HepG2 (cell line): ENCODE results near the gene DIABLO. TPM values are rescaled to one million over a fixed set of nuclear protein-coding genes. Genes with fewer than 3 reads are reported as not detected.

ENCODE experiments used
- ATAC-seq: fragments of 200-7000 bp; cut with Tn5 transposase; 3 replicates; pipeline ENCODE4 v1.9.1; 2020; ENCODE audit warnings: mild to moderate bottlenecking, moderate library complexity
- BruUV-seq: library from RNA; stranded (reverse); fragments of 400-500 nt; replicated peaks from 2 replicates; lab custom pipeline; 2021; lab: Mats Ljungman, UMichigan
- CTCF ChIA-PET: fragments of 300-600 bp; formaldehyde crosslinking; extraction: SDS; loops from one replicate; lab custom pipeline; 2021; ENCODE audit warnings: low total read pairs, inconsistent platforms, low intra/inter-chr PET ratio; lab: Yijun Ruan, JAX
- POLR2A ChIA-PET: fragments of 350-600 bp; sonication (Branson Sonifier 250); formaldehyde crosslinking; loops from one replicate; lab custom pipeline; 2020; ENCODE audit warnings: antibody characterized with exemption, inconsistent platforms; lab: Yijun Ruan, JAX
- DNase-seq: peaks from one replicate; pipeline ENCODE4 v3.0.0-alpha.2; 2015; ENCODE audit warnings: low spot score
- FAIRE-seq: peaks from 3 replicates; lab custom pipeline; 2011; peaks lifted over from hg19 to GRCh38; lab: Jason Lieb, UNC
- H2AFZ ChIP-seq: one replicate; pipeline ENCODE4 v1.6.1; 2011; ENCODE audit warnings: low read length, inconsistent platforms
- H3K27ac ChIP-seq: fragments of 300-600 bp; 3 replicates; pipeline ENCODE4 v1.8.0; 2011; ENCODE audit warnings: mixed run types, mild to moderate bottlenecking, mixed read lengths, low read length, inconsistent platforms; ENCODE audit not compliant: insufficient read depth; ENCODE audit errors: extremely low read length
- H3K27me3 ChIP-seq, 2 experiments: fragments of 200-600 bp in 1 of 2; 2 replicates in 1 of 2; 3 replicates in 1 of 2; pipeline versions ENCODE4 v1.6.0 to v1.8.0; 2011; ENCODE audit warnings: low read length in 2 of 2, mild to moderate bottlenecking in 2 of 2, moderate library complexity in 2 of 2, inconsistent platforms in 1 of 2; ENCODE audit not compliant: insufficient read depth in 2 of 2, control insufficient read depth in 1 of 2
- H3K36me3 ChIP-seq, 2 experiments: fragments of 200-600 bp in 1 of 2; replicated peaks in 1 of 2; 2 replicates in 1 of 2; 3 replicates in 1 of 2; pipeline versions ENCODE4 v1.5.1 to v1.8.0; 2011; ENCODE audit warnings: low read length in 2 of 2, inconsistent platforms in 1 of 2; ENCODE audit not compliant: insufficient read depth in 2 of 2, control insufficient read depth in 1 of 2
- H3K4me1 ChIP-seq: 2 replicates; pipeline ENCODE4 v1.5.1; 2012; ENCODE audit warnings: low read length, inconsistent platforms; ENCODE audit not compliant: insufficient read depth
- H3K4me2 ChIP-seq: 2 replicates; pipeline ENCODE4 v1.6.0; 2011; ENCODE audit warnings: low read depth, low read length, inconsistent platforms
- H3K4me3 ChIP-seq, 3 experiments: fragments of 200-600 bp in 1 of 3; sonication (generic), shearing (Covaris generic) in 1 of 3; replicated peaks in 1 of 3; 2 replicates each; pipeline ENCODE4 v1.5.1; 2011 to 2016; ENCODE audit warnings: low read length in 3 of 3, inconsistent platforms in 2 of 3, low read depth in 2 of 3, mild to moderate bottlenecking in 2 of 3, control low read depth in 1 of 3, mixed read lengths in 1 of 3; ENCODE audit not compliant: insufficient read depth in 1 of 3
- H3K79me2 ChIP-seq: one replicate; pipeline ENCODE4 v1.6.1; 2011; ENCODE audit warnings: low read length, inconsistent platforms; ENCODE audit not compliant: insufficient read depth
- H3K9ac ChIP-seq: 2 replicates; pipeline ENCODE4 v1.6.0; 2011; ENCODE audit warnings: mild to moderate bottlenecking, low read depth, low read length, inconsistent platforms; ENCODE audit not compliant: insufficient read depth
- H3K9me3 ChIP-seq: 2 replicates; pipeline ENCODE4 v1.5.1; 2012; ENCODE audit warnings: mild to moderate bottlenecking, low read length
- H4K20me1 ChIP-seq: 2 replicates; pipeline ENCODE4 v1.6.0; 2011; ENCODE audit warnings: inconsistent platforms, mild to moderate bottlenecking, low read length, moderate library complexity; ENCODE audit not compliant: insufficient read depth
- GATAD2A ChIP-seq: IDR thresholded peaks from 2 replicates; pipeline ENCODE4 v1.6.1; 2016
- HDAC1 ChIP-seq: sonication (generic); formaldehyde crosslinking; IDR thresholded peaks from 2 replicates; pipeline ENCODE4 v1.5.1; 2020; ENCODE audit warnings: mild to moderate bottlenecking, missing genetic modification reagents
- NCOA1 ChIP-seq: sonication (generic); formaldehyde crosslinking; IDR thresholded peaks from 2 replicates; pipeline ENCODE4 v1.9.0; 2021; ENCODE audit warnings: missing genetic modification reagents
- NR3C1 ChIP-seq: sonication (generic); formaldehyde crosslinking; IDR thresholded peaks from 2 replicates; pipeline ENCODE4 v1.4.0; 2020; ENCODE audit warnings: missing genetic modification reagents
- SMARCE1 ChIP-seq: fragments of 450-650 bp; IDR thresholded peaks from 2 replicates; pipeline ENCODE4 v1.6.1; 2017; ENCODE audit warnings: borderline replicate concordance
- SRSF9 ChIP-seq: fragments of 200-400 bp; formaldehyde crosslinking; IDR thresholded peaks from 2 replicates; pipeline ENCODE4 v1.6.1; 2018; ENCODE audit warnings: borderline replicate concordance, mild to moderate bottlenecking, low read depth, low read length; ENCODE audit not compliant: insufficient read depth, poor library complexity, severe bottlenecking
- STAG1 ChIP-seq: sonication (generic); formaldehyde crosslinking; IDR thresholded peaks from 2 replicates; pipeline ENCODE4 v1.4.0; 2020; ENCODE audit warnings: missing genetic modification reagents
- ZSCAN30 ChIP-seq: sonication (generic); formaldehyde crosslinking; IDR thresholded peaks from 2 replicates; pipeline ENCODE4 v1.5.0; 2020; ENCODE audit warnings: mild to moderate bottlenecking, missing genetic modification reagents
- WGBS: methylation state at CpG from one replicate; pipeline ENCODE4 v1.1.6; 2017; ENCODE audit warnings: low lambda C conversion rate; 5-methylcytosine and 5-hydroxymethylcytosine counted together
- in situ Hi-C: cut with HindIII; loops from 2 replicates; pipeline ENCODE4 v1.10.0; 2017; ENCODE audit warnings: low pct_unique_long_range_greater_than_20kb; ENCODE audit not compliant: extremely low pct_ligation_motif_present
- intact Hi-C: fragments of 100-400 bp; cut with micrococcal nuclease; formaldehyde crosslinking; loops from one replicate; pipeline ENCODE4 v1.10.0; 2022; ENCODE audit not compliant: unreplicated experiment
- polyA plus RNA-seq, 8 experiments: library from polyadenylated mRNA; depleted of rRNA in 3 of 8; stranded (reverse) in 7 of 8; unstranded in 1 of 8; fragments of >200 nt; fragmentation: Illumina TruSeq in 4 of 8; extraction: Trizol in 4 of 8; gene quantifications; 2 replicates each; pipeline versions ENCODE4 v1.2.1 to v1.2.3, GENCODE V29; 2011 to 2016; ENCODE audit warnings: low read depth in 4 of 8, missing spikeins in 1 of 8, mixed read lengths in 1 of 8; ENCODE audit not compliant: insufficient read depth in 1 of 8
- total RNA-seq, 5 experiments: library from RNA; depleted of rRNA; stranded (reverse); fragments of >200 nt; fragmentation: Illumina TruSeq; extraction: Trizol; gene quantifications; 2 replicates each; pipeline ENCODE4 v1.2.3, GENCODE V29; 2016; ENCODE audit warnings: low read depth in 1 of 5
- TF ChIP-seq, protein P1 (sequence below): sonication (generic); formaldehyde crosslinking; IDR thresholded peaks from 2 replicates; pipeline ENCODE4 v1.4.0; 2020; ENCODE audit warnings: missing genetic modification reagents
- TF ChIP-seq, protein P2 (sequence below): IDR thresholded peaks from 2 replicates; pipeline ENCODE4 v1.6.1; 2016
- TF ChIP-seq, protein P3 (sequence below): sonication (generic); formaldehyde crosslinking; IDR thresholded peaks from 2 replicates; pipeline ENCODE4 v1.4.0; 2020; ENCODE audit warnings: mild to moderate bottlenecking, missing genetic modification reagents

DIABLO gene
- total and polyA plus RNA-seq, 2 of the 13 experiments (the other 11 are each of a cell fraction or from before 2014, with no cell fraction given) = 20.7 to 70.9 TPM

DNA sequence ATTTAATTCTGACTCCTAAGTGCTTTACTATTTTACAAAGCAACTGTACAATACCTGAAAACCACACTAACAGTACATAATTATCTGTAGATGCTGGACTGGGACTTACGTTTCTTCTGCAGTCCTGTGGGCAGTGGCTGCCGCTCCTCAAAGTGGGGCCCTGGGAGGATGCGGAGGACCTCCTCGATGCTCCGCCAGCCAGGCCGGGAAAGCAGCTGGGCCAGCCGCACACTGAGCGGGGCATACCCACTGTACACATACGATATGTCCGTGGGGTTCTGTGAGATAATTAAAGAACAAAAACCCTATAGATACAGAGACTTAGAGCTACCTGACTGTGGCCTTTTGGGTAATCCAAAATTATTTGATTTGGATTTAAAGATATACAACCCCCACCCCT, 6.8 kb upstream of the DIABLO start:
- Histone ChIP-seq H2AFZ (no peak overlapping the region), H3K9ac (no peak overlapping the region), H3K79me2 (no peaks in the 10 kb centered on the region), H3K27me3 (no peaks in the 10 kb centered on the region), H3K36me3 (peaks cover 4 to 44% of the 10 kb centered on the region in 2 experiments), H4K20me1 (no peaks in the 10 kb centered on the region), H3K27ac (no peak overlapping the region), H3K4me3 (no peak overlapping the region), H3K4me1 (no peaks in the 10 kb centered on the region), H3K9me3 (no peaks in the 10 kb centered on the region), H3K4me2 (no peak overlapping the region)
- ChIA-PET POLR2A (no interaction called here), CTCF (interaction anchor here (0.7 kb wide), 1 partner anchor 1834 kb away, joined by 3 read pairs; no protein-coding TSS in a partner anchor)
- TF ChIP-seq, protein P1, sequence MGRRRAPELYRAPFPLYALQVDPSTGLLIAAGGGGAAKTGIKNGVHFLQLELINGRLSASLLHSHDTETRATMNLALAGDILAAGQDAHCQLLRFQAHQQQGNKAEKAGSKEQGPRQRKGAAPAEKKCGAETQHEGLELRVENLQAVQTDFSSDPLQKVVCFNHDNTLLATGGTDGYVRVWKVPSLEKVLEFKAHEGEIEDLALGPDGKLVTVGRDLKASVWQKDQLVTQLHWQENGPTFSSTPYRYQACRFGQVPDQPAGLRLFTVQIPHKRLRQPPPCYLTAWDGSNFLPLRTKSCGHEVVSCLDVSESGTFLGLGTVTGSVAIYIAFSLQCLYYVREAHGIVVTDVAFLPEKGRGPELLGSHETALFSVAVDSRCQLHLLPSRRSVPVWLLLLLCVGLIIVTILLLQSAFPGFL = no peak
- TF ChIP-seq NCOA1 (CRISPR knock-in tag) (no peak), NR3C1 (CRISPR knock-in tag) (no peak), STAG1 (CRISPR knock-in tag) (no peak), SMARCE1 (no peak), HDAC1 (CRISPR knock-in tag) (no peak), GATAD2A (no peak), ZSCAN30 (CRISPR knock-in tag) (no peak), SRSF9 (no peak)
- TF ChIP-seq, protein P2, sequence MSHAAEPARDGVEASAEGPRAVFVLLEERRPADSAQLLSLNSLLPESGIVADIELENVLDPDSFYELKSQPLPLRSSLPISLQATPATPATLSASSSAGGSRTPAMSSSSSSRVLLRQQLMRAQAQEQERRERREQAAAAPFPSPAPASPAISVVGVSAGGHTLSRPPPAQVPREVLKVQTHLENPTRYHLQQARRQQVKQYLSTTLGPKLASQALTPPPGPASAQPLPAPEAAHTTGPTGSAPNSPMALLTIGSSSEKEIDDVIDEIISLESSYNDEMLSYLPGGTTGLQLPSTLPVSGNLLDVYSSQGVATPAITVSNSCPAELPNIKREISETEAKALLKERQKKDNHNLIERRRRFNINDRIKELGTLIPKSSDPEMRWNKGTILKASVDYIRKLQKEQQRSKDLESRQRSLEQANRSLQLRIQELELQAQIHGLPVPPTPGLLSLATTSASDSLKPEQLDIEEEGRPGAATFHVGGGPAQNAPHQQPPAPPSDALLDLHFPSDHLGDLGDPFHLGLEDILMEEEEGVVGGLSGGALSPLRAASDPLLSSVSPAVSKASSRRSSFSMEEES (CRISPR knock-in tag) = no peak
- TF ChIP-seq, protein P3, sequence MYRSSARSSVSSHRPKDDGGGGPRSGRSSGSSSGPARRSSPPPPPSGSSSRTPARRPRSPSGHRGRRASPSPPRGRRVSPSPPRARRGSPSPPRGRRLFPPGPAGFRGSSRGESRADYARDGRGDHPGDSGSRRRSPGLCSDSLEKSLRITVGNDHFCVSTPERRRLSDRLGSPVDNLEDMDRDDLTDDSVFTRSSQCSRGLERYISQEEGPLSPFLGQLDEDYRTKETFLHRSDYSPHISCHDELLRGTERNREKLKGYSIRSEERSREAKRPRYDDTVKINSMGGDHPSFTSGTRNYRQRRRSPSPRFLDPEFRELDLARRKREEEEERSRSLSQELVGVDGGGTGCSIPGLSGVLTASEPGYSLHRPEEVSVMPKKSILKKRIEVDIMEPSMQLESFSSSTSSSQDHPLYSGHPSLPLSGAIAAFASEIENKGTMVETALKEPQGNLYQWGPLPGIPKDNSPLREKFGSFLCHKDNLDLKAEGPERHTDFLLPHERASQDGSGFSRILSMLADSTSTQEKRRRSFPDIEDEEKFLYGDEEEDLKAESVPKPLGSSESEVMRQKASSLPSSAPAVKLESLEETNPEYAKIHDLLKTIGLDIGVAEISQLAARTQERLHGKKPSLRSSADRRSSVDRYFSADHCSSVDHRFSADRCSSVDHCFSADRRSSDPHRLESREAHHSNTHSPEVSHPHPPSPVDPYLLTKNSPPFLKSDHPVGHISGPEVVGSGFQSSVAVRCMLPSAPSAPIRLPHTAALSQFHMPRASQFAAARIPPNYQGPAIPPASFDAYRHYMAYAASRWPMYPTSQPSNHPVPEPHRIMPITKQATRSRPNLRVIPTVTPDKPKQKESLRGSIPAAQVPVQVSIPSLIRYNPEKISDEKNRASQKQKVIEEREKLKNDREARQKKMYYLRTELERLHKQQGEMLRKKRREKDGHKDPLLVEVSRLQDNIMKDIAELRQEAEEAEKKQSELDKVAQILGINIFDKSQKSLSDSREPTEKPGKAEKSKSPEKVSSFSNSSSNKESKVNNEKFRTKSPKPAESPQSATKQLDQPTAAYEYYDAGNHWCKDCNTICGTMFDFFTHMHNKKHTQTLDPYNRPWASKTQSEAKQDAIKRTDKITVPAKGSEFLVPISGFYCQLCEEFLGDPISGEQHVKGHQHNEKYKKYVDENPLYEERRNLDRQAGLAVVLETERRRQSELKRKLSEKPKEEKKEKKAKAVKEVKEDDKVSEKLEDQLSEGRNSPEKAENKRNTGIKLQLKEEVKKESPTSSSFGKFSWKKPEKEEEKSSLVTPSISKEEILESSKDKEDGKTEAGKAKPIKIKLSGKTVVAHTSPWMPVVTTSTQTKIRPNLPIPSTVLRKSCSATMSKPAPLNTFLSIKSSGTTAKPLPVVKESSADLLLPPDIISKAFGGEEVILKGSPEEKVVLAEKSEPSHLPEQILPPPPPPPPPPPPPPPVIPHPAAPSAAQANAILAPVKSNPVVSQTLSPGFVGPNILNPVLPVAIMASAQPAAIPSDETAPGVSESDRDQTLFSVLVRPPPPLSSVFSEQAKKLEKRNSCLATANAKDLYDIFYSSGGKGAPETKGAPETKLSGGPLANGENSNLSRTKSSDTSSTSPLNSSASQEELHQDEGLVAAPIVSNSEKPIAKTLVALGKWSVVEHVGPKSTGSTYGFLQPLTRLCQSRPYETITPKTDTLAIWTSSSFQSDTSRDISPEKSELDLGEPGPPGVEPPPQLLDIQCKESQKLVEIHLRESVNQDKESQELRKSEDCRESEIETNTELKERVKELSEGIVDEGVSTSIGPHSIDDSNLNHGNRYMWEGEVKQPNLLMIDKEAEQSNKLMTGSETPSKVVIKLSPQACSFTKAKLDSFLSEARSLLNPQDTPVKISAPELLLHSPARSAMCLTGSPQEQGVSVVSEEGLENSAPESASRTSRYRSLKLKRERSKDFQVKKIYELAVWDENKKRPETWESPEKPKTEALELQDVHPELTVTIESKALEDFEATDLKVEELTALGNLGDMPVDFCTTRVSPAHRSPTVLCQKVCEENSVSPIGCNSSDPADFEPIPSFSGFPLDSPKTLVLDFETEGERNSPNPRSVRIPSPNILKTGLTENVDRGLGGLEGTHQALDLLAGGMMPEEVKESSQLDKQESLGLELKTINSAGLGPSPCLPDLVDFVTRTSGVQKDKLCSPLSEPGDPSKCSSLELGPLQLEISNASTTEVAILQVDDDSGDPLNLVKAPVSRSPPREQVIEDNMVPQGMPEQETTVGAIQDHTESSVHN (CRISPR knock-in tag) = no peak
- WGBS = over 99% methylated on average over 10 of the region's 10 CpGs
- intact Hi-C loops = no loop called here
- no peak for DNase-seq
- FAIRE-seq = no peak
- in situ Hi-C loops = no loop called here
- ATAC-seq = no peak
- BruUV-seq = no TSS peak
